ENCODE data around the gene SYNDIG1L. TPM values are rescaled to one million over a fixed set of nuclear protein-coding genes. Genes with fewer than 3 reads are reported as not detected.

Gene SYNDIG1L
- total and polyA plus RNA-seq, 2 donors (not counting 3 experiments of a cell fraction or from before 2014, with no cell fraction given) = not detected

GRCh38 chr14:74472601-74473000, 46.6 kb upstream of the SYNDIG1L start:
- no peaks in the 10 kb centered on the region for H3K4me1 ChIP-seq (ENCODE audit: control insufficient read depth, extremely low read depth, insufficient read depth, low read length)
- intact Hi-C loops (cut with micrococcal nuclease) (no loop called here), dilution Hi-C loops (cut with MboI; ENCODE audit: extremely low pct_ligation_motif_present, low sequenced_read_pairs) (no loop called here)
- H2AFZ ChIP-seq (ENCODE audit: low read depth, low read length) = no peak overlapping the region
- BruUV-seq (replicated peaks) = no TSS peak
- H3K27me3 ChIP-seq (ENCODE audit: control insufficient read depth in 2 of 2, insufficient read depth in 2 of 2, low read length in 2 of 2) = no peaks in the 10 kb centered on the region
- ChIA-PET CTCF (no interaction called here), POLR2A (no interaction called here)
- H3K9me3 ChIP-seq (replicated peaks; ENCODE audit: control insufficient read depth, insufficient read depth, low read length) = no peaks in the 10 kb centered on the region
- FAIRE-seq = no peak
- TF ChIP-seq MYC (IDR thresholded peaks at IDR 0.05; ENCODE audit: low read depth, low read length) (no peak), POLR2A (IDR thresholded peaks at IDR 0.05; ENCODE audit: low read depth, low read length) (no peak), POLR2AphosphoS5 (IDR thresholded peaks at IDR 0.05; ENCODE audit: insufficient read depth, low read depth, low read length) (no peak), JUN (IDR thresholded peaks at IDR 0.05; ENCODE audit: borderline replicate concordance, insufficient read depth, insufficient read length, low read depth) (no peak), GATA2 (IDR thresholded peaks at IDR 0.05; ENCODE audit: insufficient read depth, insufficient read length, low read depth, low read length) (no peak), FOS (IDR thresholded peaks at IDR 0.05; ENCODE audit: borderline replicate concordance, insufficient read depth, low read length) (no peak), CTCF (IDR thresholded peaks at IDR 0.05; ENCODE audit: extremely low read depth in 1 of 2, insufficient read depth in 1 of 2, low read depth in 1 of 2, low read length in 2 of 2) (no peak), EZH2 (IDR thresholded peaks at IDR 0.05; ENCODE audit: borderline replicate concordance, low read depth, low read length, severe bottlenecking) (no peak), MAX (IDR thresholded peaks at IDR 0.05; ENCODE audit: insufficient read depth, insufficient read length) (no peak)
- no peaks in the 10 kb centered on the region for H3K79me2 ChIP-seq (ENCODE audit: control insufficient read depth, insufficient read depth, low read length)
- no peaks in the 10 kb centered on the region for H3K9me1 ChIP-seq (replicated peaks; ENCODE audit: control insufficient read depth, extremely low read depth, insufficient read depth, low read length)
- no peak overlapping the region for H3K4me3 ChIP-seq (replicated peaks in 1 of 3; ENCODE audit: insufficient read depth in 1 of 3, low read depth in 1 of 3, low read length in 3 of 3)
- H4K20me1 ChIP-seq (replicated peaks; ENCODE audit: control insufficient read depth, extremely low read depth, insufficient read depth, low read length) = no peaks in the 10 kb centered on the region
- H3K9ac ChIP-seq (replicated peaks; ENCODE audit: extremely low read depth, insufficient read depth, low read length) = no peak overlapping the region
- DNase-seq (ENCODE audit: low read depth, low spot score) = no peak
- peaks cover 0 to 12% of the 10 kb centered on the region in 2 experiments for H3K36me3 ChIP-seq (ENCODE audit: control insufficient read depth in 2 of 2, extremely low read depth in 1 of 2, insufficient read depth in 2 of 2, low read length in 2 of 2)
- no peak overlapping the region for H3K27ac ChIP-seq (ENCODE audit: insufficient read depth, low read depth, low read length)
- no peak overlapping the region for H3K4me2 ChIP-seq (ENCODE audit: insufficient read depth, low read length)
